Stimulated activated CD8-positive, alpha-beta memory T cell treated with anti-CD3 and anti-CD28 coated beads, Interleukin-4, amount 100 ng/mL, for 24 hours (primary cell): Measurements from ENCODE around the gene AP1S1.
A peak's percentile ranks its signal among the peaks of the same experiment; 100 is the strongest.
"Not testable (repeated sequence)": the region's sequence is repeated elsewhere in the genome, so short reads cannot be mapped to it uniquely, and the experiment has no call there.

Source experiments
- DNase-seq: peaks from one replicate; pipeline ENCODE4 v3.0.0-alpha.2; 2020; ENCODE audit warnings: low read depth

The AP1S1 gene

GRCh38 chr7:101125989-101126650, 28.2 kb upstream of the AP1S1 start:
- DNase-seq: no peak

- DNase-seq: peak; percentile 19
These were observed 27.4 kb upstream of the AP1S1 start, which contains the start of gene SERPINE1 for GRCh38 chr7:101126651-101127459. Gene SERPINE1 (plus strand): TSS chr7:101127104. CDS start chr7:101128394, 1,290 bp downstream.

- no peak for DNase-seq
These were observed 26.7 kb upstream of the AP1S1 start for GRCh38 chr7:101127460-101128039.

- DNase-seq: no peak
These were observed 26.0 kb upstream of the AP1S1 start for GRCh38 chr7:101128040-101128834.

DNA sequence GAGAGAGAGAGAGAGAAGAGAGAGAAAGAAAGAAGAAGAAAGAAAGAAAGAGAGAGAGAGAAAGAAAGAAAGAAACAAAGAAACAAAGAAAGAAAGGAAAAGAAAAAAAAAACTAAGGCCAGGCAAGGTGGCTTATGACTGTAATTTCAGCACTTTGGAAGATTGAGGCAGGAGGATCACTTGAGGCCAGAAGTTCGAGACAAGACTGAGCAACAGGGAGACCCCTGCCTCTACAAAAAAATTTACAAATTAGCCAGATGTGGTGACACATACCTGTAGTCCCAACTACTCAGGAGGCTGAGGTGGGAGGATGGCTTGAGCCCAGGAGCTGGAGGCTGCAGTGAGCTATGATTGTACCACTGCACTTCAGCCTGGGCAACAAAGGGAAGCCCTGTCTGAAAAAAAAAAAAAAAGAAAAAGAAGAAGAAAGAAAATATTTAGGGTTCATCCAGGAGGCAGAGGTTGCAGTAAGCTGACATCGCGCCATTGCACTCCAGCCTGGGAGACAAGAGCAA, 24.6 kb upstream of the AP1S1 start:
- no peak for DNase-seq

- not testable (repeated sequence) for DNase-seq
These were observed 21.4 kb upstream of the AP1S1 start for GRCh38 chr7:101132626-101133600.

- DNase-seq: no peak
These were observed 20.5 kb upstream of the AP1S1 start for GRCh38 chr7:101133621-101134398.

DNA sequence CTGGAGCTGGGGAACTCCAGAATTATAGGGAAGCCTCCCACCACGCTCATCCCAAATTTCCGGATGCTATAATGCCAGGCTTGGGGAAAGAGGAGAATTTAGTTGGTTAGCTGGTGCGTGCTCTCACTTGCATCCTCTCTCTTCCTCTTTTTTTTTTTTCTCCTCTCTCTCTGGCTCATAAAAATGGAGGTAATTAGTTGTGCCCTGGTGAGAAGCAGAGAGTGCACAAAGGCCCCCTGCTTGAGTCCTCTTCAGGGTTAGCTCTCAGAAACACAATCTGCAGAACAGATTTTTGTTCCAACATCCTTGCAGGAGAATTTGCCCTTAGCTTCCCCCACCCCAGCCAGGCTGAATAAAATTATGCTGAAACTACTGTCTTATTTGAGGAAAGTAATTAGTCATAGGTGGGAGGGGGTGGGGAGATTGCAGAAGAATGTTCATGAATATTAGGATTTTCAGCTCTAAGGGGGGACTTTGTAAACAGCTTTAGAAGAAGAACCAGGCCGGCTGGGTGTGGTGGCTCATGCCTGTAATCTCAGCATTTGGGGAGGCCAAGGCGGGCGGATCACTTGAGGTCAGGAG, 19.8 kb upstream of the AP1S1 start:
- DNase-seq: no peak

DNA sequence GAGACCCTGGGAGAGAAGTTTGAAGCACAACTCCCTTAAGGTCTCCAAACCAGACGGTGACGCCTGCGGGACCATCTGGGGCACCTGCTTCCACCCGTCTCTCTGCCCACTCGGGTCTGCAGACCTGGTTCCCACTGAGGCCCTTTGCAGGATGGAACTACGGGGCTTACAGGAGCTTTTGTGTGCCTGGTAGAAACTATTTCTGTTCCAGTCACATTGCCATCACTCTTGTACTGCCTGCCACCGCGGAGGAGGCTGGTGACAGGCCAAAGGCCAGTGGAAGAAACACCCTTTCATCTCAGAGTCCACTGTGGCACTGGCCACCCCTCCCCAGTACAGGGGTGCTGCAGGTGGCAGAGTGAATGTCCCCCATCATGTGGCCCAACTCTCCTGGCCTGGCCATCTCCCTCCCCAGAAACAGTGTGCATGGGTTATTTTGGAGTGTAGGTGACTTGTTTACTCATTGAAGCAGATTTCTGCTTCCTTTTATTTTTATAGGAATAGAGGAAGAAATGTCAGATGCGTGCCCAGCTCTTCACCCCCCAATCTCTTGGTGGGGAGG, 16.5 kb upstream of the AP1S1 start:
- no peak for DNase-seq

DNA sequence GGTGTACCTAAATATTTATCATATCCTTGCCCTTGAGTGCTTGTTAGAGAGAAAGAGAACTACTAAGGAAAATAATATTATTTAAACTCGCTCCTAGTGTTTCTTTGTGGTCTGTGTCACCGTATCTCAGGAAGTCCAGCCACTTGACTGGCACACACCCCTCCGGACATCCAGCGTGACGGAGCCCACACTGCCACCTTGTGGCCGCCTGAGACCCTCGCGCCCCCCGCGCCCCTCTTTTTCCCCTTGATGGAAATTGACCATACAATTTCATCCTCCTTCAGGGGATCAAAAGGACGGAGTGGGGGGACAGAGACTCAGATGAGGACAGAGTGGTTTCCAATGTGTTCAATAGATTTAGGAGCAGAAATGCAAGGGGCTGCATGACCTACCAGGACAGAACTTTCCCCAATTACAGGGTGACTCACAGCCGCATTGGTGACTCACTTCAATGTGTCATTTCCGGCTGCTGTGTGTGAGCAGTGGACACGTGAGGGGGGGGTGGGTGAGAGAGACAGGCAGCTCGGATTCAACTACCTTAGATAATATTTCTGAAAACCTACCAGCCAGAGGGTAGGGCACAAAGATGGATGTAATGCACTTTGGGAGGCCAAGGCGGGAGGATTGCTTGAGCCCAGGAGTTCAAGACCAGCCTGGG, 15.9 kb upstream of the AP1S1 start:
- peak; percentile 83 for DNase-seq

DNA sequence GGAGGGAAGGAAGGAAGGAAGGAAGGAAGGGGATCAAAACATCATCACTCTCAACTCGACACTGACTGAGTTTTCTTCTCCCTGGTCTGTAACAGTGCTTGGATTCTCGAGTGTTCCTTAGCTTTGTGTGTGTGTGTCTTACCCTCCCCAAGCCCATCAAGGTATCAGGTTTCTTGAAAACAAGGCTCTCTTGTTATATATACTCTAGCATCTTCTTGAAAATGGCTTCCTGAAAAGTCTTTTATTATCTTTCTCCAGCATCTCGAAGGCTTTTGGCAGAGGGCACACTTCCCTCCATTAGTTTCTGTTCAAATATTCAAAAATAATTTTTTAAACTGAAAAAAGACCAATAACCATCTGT, 14.0 kb upstream of the AP1S1 start:
- no peak for DNase-seq

DNA sequence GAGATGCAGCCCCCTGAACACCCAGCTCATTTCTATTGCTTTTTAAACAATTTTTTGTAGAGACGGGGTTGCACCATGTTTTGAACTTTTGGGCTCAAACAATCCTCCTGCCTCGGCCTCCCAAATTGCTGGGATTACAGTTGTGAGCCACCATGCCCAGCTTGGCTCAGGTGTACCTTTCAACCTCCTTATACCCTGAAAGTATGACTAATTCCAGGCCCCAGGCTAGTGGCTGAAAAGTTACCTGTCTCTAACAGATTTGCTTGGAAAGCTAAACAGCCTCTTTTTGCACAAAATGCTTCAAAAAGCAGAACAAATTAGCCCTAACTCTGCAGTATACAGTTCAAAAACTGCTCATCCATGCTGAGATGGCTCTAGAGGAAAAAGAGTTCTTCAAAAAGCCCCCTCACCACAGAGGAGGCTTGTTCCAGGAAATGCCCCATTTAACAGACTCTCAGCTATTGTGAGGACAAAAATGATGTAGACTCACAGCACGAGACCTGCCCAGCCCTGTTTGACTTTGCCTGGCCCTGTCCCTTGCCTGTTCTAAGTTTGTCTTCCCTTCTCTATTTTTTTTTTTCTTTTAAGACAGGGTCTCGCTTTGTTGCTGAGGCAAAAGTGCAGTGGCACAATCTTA, 13.4 kb upstream of the AP1S1 start:
- no peak for DNase-seq

DNA sequence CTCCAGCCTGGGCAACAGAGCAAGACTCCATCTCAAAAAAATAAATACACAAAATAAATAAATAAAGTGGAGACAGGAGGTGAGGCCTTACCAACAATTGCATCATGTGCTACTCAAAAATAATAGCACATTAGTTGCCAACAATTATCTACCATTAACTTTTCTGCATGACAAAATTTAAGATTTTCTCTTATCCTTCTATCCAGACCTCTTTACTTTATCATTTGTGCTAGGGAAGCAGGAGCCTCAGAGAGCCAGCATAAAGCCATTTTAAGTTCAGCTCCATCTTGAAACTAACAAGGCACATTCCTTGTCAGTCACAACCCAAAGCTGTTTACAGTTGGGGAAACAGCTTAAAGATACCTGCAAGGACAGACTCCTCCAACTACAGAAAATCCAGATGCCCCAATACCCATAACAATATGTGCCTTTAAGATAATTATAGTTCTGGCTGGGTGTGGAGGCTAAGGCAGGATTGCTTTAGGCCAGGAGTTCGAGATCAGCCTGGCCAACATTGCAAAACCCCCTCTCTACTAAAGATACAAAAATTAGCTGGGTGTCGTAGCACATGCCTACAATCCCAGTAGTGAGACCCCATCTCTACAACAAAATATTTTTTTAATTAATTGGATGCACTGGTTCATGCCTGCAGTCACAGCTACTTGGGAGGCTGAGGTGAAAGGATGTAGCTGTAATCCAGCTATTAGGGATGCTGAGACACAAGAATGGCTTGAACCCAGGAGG, 2.2 kb upstream of the AP1S1 start:
- no peak for DNase-seq

DNA sequence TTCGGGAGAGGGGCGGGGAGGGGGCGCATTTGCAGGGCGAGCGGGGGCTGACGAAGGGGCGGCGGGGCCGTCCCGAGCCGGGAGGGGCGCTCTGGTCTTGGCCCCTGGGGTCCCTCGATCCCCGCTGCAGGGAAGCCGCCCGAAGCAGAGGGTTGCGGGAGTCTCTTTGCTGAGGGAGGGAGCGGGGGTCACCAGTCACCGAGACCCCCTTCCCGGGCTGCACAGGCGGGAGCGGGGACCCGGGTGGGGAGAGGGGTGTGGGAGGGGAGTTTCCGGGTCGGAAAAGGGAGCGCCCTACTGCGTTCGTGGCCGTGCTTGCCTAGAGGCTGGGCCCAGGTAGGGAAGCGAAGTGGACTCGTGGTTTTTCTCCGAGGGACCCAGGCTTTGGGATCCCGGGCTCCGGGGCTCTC, 422 bp downstream of the AP1S1 start:
- DNase-seq: no peak

DNA sequence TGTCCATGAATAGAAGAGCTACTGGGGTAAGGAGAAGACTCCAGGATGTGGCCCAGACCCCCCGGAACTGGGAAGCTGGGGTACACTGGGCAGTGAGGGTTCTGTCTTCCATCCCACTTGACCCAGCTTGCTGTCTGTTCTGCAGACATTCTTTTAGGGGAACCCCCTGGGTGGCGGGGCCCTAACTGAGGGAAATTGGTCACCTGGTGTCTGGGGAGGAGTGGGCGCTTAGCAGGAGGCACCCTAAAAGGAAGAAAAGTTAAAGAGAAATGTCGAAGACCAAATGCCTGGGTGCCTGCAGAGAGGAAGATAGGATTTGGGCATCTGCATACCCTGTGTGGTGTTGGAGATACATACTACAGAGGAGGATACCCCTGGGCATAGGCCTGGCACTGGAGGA, 1.0 kb downstream of the AP1S1 start:
- no peak for DNase-seq

- no peak for DNase-seq
These were observed 2.0 kb downstream of the AP1S1 start for GRCh38 chr7:101156277-101156676.

GRCh38 chr7:101156866-101157589, 2.8 kb downstream of the AP1S1 start:
- DNase-seq: no peak
